DOHH2 (cell line): ENCODE data around the gene DMD.

Experiments
- EZH2phosphoT487 ChIP-seq: fragments of 200-600 bp; sonication (generic); IDR thresholded peaks from 2 replicates; pipeline ENCODE4 v1.6.1; 2017; ENCODE audit warnings: borderline replicate concordance, mild to moderate bottlenecking, antibody characterized with exemption, low read length, moderate library complexity, mixed read lengths
- TF ChIP-seq, protein P1 (sequence below): fragments of 200-600 bp; sonication (generic); IDR thresholded peaks from one replicate; pipeline ENCODE4 v1.5.1; 2014; ENCODE audit warnings: antibody characterized with exemption, mild to moderate bottlenecking, low read depth, low read length; ENCODE audit not compliant: poor library complexity, severe bottlenecking

- TF ChIP-seq, protein P1, sequence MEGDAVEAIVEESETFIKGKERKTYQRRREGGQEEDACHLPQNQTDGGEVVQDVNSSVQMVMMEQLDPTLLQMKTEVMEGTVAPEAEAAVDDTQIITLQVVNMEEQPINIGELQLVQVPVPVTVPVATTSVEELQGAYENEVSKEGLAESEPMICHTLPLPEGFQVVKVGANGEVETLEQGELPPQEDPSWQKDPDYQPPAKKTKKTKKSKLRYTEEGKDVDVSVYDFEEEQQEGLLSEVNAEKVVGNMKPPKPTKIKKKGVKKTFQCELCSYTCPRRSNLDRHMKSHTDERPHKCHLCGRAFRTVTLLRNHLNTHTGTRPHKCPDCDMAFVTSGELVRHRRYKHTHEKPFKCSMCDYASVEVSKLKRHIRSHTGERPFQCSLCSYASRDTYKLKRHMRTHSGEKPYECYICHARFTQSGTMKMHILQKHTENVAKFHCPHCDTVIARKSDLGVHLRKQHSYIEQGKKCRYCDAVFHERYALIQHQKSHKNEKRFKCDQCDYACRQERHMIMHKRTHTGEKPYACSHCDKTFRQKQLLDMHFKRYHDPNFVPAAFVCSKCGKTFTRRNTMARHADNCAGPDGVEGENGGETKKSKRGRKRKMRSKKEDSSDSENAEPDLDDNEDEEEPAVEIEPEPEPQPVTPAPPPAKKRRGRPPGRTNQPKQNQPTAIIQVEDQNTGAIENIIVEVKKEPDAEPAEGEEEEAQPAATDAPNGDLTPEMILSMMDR = no peak
- TF ChIP-seq EZH2phosphoT487 = no peak
Observed at GRCh38 chrX:31572360-31572759, 1639.0 kb downstream of the DMD start.
